NCI-H2029 treated with DMSO at 0.1 percent for 48 hours (cell line): Measurements from ENCODE around the gene RANBP3L.
"Not testable (repeated sequence)": the region's sequence is repeated elsewhere in the genome, so short reads cannot be mapped to it uniquely, and the experiment has no call there.

Experiments used
- DNase-seq: peaks from one replicate; lab custom pipeline; 2025; lab: John Stamatoyannopoulos, UW

The RANBP3L gene, protein sequence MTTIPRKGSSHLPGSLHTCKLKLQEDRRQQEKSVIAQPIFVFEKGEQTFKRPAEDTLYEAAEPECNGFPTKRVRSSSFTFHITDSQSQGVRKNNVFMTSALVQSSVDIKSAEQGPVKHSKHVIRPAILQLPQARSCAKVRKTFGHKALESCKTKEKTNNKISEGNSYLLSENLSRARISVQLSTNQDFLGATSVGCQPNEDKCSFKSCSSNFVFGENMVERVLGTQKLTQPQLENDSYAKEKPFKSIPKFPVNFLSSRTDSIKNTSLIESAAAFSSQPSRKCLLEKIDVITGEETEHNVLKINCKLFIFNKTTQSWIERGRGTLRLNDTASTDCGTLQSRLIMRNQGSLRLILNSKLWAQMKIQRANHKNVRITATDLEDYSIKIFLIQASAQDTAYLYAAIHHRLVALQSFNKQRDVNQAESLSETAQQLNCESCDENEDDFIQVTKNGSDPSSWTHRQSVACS

DNA sequence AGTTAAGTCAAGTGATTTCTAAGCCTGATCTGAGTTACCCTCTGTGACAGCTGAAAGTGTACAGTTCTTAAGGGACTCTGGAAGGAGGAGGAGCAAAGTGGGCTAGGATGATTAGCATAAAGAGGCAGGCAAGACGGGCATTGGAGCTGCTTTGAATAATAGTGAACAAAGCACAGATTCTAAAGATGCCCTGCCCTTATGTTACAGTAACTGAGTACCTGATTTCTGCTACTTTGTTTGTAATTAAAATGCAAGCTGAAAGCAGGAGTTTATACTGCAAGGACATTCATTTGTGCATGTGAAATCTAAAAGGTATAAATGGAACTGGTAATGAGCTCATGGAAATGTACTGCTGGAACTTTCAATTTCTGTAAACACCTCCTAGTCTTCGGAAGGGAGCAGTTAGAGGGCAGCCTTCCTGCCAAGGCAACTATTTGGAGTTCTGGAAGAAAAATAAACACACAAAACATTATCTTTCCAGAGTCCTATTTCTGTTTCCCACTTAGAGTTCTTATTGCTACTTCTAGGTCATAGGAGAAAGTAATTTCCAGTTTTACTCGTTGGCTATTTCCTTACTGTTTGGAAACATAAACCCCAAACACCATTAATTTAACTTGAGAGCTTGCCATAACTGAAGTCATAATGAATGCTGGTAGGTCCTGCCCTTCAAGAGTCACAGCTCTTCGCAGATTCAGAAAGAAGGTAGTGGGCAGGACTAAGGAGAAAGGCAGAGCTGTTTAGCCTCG lies at the start of gene RANBP3L:
TSS of gene RANBP3L (minus strand) at position 45 of the 746 bp plus-strand sequence. CDS start 486 bp downstream, outside the sequence.
- DNase-seq = no peak

DNA sequence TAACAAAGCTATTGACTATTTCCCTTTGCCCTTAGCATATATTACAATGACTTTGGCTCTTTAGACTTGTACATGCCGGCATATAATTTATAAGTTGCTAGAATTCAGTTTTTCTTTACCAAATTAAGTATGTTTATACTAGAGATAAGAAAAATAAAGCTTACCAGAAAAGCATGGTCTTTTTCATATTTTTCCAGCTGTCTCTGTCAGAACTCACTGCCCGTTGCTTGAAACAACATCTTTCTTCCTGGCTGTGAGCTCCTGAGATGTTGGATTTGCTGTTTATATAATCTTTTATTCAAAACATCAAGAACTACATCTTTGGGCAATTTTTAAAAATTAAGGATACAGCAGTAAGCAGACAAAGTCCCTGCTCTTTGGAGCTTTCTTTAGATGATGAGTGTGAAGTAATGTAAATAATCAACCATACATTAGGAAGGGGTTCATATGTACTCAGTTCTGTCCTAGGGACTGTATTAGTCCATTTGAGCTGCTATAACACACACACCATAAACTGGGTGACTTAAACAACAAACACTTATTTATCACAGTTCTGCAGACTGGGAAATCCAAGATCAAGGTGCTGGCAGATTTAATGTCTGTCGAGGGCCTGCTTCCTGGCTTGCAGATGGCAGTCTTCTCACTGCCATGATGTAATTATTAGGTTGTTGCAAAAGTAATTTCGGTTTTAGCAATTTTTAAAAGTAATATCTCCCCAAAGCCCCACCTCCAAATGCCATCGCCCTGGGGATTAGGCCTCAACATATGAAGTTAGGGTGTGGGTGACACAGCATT lies 45.4 kb upstream of the RANBP3L start:
- DNase-seq = no peak

DNA sequence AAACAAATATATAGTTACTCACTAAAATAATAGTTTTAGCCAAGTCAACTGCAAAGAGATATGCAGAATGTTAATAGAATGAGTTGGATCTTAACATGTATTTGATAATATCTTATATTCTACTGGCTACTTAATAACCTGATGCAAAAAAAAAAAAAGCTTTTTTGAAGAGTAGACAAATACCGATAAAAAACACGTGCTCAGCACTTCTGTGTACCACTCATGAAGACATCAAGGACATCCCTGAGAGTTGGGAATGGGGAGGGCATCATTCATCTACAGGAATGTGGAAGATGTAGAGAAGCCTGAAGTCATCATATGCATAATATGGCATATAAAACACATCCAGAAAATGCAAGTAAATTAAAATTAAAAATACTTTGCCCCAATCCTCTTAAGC lies 43.2 kb upstream of the RANBP3L start:
- DNase-seq = no peak

DNA sequence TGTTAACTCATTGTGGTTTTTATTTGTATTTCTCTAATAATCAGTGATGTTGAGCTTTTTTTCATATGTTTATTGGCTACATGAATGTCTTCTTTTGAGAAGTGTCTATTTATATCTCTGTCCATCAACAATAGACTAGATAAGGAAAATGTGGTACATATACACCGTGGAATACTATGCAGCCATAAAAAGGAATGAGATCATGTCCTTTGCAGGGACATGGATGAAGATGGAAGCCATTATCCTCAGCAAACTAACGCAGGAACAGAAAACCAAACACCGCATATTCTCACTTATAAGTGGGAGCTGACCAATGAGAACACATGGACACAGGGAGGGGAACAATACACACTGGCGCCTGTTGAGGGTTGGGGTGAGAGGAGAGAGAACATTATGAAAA lies 40.0 kb upstream of the RANBP3L start:
- DNase-seq = not testable (repeated sequence)

DNA sequence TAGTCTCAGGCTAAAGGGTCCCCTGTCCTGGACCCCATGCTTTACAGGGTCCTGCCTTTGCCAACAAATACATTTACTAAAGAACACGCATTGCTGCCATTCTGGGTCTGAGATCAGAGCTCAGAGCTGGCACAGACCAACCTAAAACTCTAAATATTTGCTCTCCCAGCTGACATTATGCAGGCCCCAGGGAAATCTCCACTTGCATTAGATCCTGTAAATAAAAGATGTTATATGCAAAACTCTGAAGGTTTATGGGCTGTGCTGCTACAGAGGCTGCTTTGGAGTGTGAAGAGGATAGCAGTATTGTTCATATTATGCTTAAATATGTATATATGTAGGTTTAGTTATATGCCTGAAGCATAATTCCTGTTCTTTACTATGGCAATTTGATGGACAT lies 35.9 kb upstream of the RANBP3L start:
- DNase-seq = no peak

DNA sequence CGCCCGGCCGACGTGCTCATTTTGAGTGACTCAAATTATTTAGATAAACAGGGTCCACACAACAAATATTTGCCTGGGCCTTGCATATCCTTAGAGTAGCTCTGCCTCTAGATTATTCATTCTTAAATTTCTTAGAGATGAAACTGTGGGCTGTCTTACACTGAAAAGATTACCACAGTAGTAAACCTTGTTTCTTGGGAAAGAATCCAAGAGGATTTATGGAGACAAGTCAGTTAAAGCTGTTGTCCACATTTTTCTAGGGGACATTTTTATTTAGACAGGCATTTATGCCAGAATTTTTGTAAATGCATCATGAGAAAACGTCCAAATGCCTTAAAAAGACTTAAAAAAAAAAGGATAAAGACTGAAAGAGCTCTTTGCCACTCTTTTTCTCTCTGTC lies 32.6 kb upstream of the RANBP3L start:
- DNase-seq = no peak

DNA sequence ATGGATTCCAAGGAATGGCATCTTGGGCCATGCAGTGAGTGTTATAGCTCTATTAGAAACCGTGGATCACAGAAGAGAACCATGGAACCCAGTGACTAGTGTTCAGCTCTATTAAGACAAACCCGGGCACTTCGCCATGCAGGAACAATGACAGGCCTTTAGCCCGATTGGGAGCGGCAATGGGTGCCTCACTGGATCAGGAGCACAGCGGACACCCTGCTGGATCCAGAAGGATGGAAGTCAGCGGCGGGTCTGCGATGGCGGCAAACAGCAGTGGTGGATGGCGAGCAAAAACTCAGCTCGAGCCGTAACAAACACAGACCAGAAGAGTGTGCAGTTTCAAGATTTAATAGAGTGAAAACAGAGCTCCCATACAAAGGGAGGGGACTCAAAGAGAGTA lies 31.0 kb upstream of the RANBP3L start:
- not testable (repeated sequence) for DNase-seq

DNA sequence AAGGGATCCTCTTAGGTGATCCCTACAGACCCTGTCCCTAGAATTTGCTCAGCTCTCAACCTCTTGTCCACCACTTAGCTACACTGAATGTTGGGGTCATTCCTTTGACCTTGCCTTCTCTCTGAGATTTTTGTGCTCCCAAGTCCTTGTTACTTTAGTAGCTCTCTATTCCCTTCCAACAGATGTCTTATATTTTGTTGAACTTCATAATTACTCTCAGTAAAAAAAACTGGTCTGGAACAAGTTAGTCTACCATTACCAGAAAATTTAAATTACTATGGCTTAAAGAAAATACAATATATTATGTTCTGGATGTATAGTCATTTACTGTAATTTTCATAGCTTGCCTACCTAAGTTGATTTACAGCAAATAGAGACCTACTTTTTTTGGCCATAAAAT lies 23.5 kb upstream of the RANBP3L start:
- DNase-seq = no peak

DNA sequence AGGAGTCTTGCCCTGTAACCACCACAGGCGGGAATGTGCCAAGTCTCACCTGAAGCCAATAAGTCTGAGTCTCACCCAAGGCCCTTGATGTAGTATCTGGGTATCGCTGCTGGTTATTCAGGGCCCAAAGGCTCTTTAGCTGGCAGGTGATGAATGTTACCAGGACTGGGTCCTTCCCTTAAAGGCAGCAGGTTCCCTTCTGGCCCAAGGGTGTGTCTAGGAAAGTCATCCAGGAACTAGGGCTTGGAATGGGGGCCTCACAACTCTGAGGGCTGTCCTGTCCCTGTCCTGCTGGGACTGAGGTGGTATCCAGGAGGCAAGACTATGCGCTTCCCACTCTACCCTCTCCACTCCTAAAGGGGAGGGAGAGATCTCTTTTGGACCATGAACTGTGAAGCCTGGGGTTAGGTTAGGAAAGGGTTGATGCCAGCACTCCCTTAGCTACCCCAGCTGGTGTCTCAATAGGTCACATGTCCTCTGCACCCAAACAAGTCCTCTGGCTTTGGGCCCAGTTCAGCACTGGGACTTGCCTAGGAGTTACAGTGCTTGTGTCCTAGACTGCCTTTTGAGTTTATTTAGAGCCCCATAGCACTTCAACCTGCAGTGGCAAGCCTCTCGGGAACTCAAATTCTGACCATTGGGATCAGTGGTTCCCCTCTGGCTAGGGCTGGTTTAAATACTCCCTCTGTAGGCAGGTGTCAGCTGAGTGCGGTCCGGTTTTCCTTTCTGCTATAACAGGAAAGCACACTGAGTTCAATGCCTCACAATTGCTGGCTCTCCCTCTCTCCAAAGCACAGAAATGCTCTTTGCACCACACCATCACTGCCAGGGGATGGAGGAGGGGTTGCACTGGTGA lies 22.5 kb upstream of the RANBP3L start:
- DNase-seq = no peak

DNA sequence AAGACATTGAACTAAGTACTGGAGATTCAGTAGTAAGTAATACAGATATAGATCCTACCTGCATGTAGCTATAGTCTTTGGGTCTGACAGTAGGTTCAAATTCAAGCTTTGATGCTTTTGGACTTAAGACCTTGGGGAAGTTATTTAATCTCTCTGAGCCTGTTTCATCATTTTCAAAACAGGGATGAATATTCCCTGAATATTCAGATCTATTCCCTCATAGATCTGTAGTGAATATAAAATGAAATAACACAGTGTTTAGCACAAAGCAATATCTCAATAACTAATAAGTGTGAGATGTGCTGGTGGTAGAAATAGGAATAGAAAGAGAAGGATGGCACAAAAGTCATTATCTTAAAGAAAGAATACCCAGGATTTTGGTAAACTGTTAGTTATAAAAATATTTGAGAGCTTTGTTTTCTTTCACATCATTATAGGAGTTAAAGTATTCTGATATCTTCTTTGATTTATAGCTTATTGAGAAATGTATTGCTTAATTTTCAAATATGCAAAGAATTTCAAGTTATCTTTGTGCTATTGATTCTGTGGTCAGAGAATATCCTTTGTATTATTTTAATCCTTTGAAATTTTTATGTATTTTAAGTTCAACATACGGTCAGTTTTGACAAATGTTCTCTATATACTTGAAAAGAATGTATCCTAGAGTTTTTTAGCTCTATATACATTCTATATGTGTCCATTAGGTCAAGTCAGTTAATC lies 11.4 kb upstream of the RANBP3L start:
- no peak for DNase-seq

DNA sequence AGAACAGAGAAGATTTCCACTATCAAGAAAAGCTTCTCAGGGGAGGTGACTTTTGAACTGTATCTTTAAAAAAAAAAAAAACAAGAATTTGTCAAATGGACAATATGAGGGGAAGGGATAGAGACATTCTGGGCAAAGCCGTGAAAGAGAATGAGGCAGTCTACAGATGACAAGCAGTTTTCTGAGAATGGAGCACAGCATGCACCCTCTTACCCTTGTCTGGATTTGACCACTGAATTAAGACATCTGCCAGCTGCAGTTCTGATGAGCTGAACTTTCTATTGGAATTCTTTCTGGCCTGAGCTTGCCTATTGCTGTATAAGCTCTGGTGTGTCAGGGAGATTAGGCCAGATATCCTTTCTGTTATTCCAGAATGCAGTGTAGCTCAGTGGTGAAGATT lies 10.3 kb upstream of the RANBP3L start:
- no peak for DNase-seq

DNA sequence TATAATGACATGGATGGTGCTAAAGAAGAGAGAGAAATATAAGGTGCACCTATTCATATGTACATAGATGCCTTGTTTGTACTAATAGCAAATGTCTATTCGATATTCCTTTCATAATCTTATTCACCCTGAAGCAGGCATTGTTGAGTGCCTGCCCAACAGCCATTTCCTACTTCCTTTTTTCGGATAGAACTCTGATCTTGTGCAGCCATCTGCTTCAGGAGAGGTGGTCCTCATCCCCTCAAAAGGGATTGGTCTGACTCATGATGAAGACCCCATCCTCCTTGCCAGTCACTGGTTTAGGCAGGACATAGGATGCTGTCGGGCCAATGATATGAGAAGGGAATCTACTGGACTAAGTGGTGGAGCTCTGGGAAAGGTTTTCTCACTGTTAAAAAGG lies 8.4 kb upstream of the RANBP3L start:
- DNase-seq = no peak

DNA sequence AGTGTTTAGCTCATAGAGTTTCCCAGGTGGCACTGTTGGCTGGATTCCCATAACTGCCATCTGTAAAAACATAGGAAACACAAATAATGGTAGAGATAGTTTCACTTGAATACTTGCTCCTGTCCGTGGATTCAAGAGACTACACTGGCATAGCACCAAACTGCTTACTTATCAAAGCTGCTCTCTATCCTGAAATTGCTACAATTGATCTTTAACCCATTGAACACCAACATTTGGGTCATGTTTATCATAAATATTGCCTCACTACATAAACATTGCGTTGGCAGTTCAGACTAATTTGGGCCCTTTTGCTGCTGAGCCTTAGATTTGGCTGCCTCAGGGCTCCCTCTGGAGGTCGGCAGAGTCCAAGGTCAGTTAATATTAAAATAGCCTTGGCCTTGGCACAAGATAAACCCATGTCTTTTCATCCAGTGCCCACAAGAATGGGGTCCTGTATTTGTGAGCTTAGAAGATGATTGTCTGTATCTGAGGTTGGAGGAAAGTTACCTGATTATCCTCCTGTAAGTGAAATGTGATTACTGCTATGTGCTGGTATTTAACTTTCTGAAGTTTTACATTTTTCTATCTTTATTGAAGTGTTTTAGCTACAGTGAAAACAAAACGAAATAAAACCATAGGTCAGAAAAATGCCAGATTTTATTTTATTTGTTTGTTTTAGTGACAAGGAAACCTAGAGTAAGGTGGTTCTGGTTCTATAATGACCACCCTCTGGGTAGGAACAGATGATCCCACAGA lies 4.0 kb upstream of the RANBP3L start:
- peak; percentile 68 for DNase-seq

DNA sequence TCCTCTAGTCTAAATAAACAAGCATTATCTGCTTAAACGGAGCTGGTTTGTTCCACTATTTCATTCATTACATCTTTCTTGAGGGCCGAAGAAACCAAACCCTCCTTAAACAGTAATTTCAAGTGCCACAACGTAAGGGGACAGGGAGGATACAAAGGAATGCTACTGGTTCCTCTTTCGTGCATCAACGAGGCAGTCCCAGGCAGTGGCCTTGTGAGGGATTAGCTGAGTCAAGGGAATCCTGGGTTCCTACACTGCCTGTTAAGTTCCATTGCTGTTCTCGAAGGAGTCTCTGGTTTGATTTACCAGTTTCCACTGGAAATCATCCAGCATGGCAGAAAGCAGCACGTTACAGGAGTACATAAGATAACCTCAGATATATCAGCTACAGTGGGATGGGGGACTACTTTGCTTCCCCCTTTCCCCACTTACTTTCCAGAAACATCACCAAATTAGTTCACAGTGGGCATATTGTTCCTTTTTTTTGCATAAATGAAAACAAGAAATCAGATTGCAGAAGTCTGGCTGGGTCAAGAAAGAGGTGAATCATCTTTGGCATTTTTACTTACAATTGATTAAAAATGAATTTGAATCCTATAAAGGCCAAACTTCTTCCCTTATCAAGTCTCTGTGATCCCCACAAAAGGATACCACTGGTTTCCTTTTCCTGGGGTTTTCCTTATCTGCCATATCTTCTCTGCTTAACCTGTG lies 2.5 kb upstream of the RANBP3L start:
- DNase-seq = no peak

DNA sequence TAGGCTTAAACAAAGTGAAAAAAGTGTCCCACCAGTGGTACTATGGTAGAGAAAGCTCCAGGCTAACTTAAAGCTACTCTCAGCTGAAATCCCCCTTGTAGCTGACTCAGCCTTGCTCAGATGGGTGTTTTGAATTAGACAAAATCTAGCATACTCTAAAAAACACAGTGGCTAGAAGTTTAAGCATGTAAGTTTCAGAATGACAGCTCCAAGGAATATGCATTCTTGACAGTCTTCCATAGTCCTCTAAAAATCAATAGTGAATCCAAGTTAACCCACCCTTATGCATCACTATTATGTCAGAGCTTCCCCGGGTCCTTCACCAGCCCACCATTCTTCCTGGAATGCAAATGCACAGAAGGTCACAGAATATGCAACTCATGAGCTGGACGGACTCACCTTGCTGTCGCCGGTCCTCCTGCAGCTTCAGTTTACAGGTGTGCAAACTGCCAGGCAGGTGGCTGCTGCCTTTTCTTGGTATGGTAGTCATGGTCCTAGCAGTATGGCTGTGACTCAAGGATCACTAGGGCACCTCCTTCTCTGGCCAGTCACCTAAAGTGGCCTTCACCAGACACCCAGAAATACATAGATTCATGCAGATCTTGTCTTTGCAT lies 668 bp downstream of the RANBP3L start:
- no peak for DNase-seq

DNA sequence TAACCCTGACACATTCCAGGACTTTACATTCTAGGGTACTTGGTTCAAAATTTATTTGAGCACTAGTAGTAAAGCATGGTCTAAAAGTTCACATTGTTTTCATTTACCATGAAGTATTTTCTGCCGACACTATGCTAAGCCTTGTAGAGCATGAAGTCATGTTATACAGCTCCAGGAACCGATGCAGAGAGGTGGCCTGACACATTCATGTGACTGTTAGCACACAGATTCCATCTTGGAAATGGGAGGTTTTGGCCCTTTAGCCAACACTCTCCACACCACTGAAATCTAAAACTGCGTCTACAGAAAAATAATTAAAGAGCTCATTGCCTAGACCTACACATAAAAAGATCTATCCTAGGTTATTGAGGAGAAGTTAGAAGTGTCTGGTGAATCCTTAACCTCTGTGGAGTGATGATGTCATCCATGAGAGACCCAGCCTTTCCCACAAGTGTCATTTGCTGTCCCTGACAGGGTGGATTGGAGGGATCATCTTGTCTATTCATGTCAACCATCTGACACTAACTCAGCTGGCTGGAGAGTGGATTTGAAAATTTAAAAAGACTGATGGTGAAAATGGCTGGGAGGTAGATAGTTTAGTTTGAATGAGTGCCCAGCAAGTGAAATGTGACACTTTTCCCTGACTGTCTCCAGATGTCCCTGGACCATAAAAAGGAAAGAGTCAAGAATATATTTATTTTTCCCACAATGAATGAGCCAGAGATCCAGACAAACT lies 1.3 kb downstream of the RANBP3L start:
- DNase-seq = no peak

DNA sequence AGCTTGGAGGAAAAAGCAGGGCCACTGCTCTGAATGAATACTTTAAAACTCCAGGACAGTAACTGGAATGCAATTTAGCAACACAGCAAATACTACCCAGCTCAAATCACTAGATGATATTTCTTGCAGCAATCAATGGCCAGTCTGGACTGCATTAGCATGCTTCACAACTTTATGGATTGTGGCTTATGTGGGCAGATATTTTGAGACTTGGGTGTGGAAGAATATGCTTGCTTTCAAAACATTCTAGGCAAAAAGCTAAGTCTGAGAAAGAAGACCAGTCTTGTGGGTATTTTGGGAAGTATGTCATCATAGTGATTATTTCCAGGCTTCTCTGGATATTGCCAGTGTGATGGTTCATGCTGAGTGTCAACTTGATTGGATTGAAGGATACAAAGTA lies 3.1 kb downstream of the RANBP3L start:
- DNase-seq = no peak

DNA sequence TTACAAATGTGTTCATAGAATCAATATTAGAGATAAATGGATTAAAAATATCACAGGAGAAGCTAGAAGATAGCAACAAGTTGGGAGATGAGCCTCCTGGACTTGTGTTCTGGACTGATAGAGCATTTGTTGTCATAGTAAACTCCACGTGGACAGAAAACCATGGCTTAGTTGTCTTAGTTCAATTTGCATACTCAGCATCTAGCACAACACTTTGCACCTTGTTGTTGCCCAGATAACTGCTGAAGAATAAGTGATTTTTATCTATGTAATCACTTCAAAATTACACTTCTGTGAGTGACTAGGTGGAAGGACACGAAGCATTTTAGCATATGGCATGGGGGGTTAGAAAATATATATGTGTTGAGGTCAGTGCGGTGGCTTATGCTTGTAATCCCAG lies 4.0 kb downstream of the RANBP3L start:
- no peak for DNase-seq
